Neuronal stem cell (in vitro differentiated cells): ENCODE measurements around the gene GRIK2.

Experiments used
- DNase-seq: peaks from one replicate; pipeline ENCODE4 v3.0.0-alpha.2; 2013; ENCODE audit warnings: low spot score
- H2AFZ ChIP-seq: one replicate; pipeline ENCODE4 v1.6.1; 2013; ENCODE audit warnings: mild to moderate bottlenecking, low read length, inconsistent platforms
- H2AK5ac ChIP-seq: 2 replicates; pipeline ENCODE4 v1.6.1; 2013; ENCODE audit warnings: low read depth, mild to moderate bottlenecking, inconsistent platforms, low read length, moderate library complexity, mixed read lengths
- H2BK120ac ChIP-seq: 2 replicates; pipeline ENCODE4 v1.6.1; 2013; ENCODE audit warnings: low read depth, mild to moderate bottlenecking, inconsistent platforms, low read length, moderate library complexity, mixed read lengths
- H2BK12ac ChIP-seq: one replicate; pipeline ENCODE4 v1.6.1; 2013; ENCODE audit warnings: low read length, inconsistent platforms
- H2BK15ac ChIP-seq: 2 replicates; pipeline ENCODE4 v1.6.1; 2013; ENCODE audit warnings: mild to moderate bottlenecking, low read length, inconsistent platforms, mixed read lengths
- H2BK5ac ChIP-seq: one replicate; pipeline ENCODE4 v1.6.1; 2013; ENCODE audit warnings: inconsistent platforms, mild to moderate bottlenecking, low read length, moderate library complexity
- H3K14ac ChIP-seq: one replicate; pipeline ENCODE4 v1.6.1; 2013; ENCODE audit warnings: low read length, inconsistent platforms
- H3K18ac ChIP-seq: 2 replicates; pipeline ENCODE4 v1.6.1; 2013; ENCODE audit warnings: low read length, inconsistent platforms
- H3K23ac ChIP-seq: 2 replicates; pipeline ENCODE4 v1.6.1; 2013; ENCODE audit warnings: low read depth, mild to moderate bottlenecking, mixed read lengths, low read length, inconsistent platforms; ENCODE audit not compliant: poor library complexity
- H3K27ac ChIP-seq: replicated peaks from 3 replicates; pipeline ENCODE4 v1.5.1; 2013; ENCODE audit warnings: low read length, inconsistent platforms
- H3K27me3 ChIP-seq, 3 experiments: 2 replicates each; pipeline ENCODE4 v1.6.1; 2013; ENCODE audit warnings: low read length in 3 of 3, mild to moderate bottlenecking in 2 of 3, inconsistent platforms in 1 of 3, low read depth in 1 of 3, mixed read lengths in 1 of 3, moderate library complexity in 1 of 3; ENCODE audit not compliant: control insufficient read depth in 3 of 3, insufficient read depth in 3 of 3
- H3K36me3 ChIP-seq, 2 donors: replicated peaks in 1 of 2; 2 replicates each; pipeline ENCODE4 v1.6.1; 2013; ENCODE audit warnings: low read length in 2 of 2; ENCODE audit not compliant: control insufficient read depth in 2 of 2, insufficient read depth in 2 of 2
- H3K4ac ChIP-seq: 2 replicates; pipeline ENCODE4 v1.6.1; 2013; ENCODE audit warnings: inconsistent platforms, mild to moderate bottlenecking, low read length, moderate library complexity
- H3K4me1 ChIP-seq, 2 donors: 1 replicate in 1 of 2; 2 replicates in 1 of 2; pipeline ENCODE4 v1.6.1; 2013; ENCODE audit warnings: low read length in 2 of 2, low read depth in 1 of 2; ENCODE audit not compliant: control insufficient read depth in 2 of 2, insufficient read depth in 1 of 2
- H3K4me2 ChIP-seq: one replicate; pipeline ENCODE4 v1.6.1; 2013; ENCODE audit warnings: mild to moderate bottlenecking, low read length, inconsistent platforms; ENCODE audit not compliant: insufficient read depth, poor library complexity, severe bottlenecking
- H3K4me3 ChIP-seq, 2 donors: 2 replicates each; pipeline ENCODE4 v1.5.1; 2013; ENCODE audit warnings: low read length in 2 of 2, mild to moderate bottlenecking in 2 of 2, inconsistent platforms in 1 of 2, moderate library complexity in 1 of 2
- H3K79me1 ChIP-seq: one replicate; pipeline ENCODE4 v1.6.1; 2013; ENCODE audit warnings: low read depth, mild to moderate bottlenecking, inconsistent platforms, low read length, moderate library complexity
- H3K9ac ChIP-seq: one replicate; pipeline ENCODE4 v1.6.1; 2013; ENCODE audit warnings: mild to moderate bottlenecking, low read depth, low read length, inconsistent platforms; ENCODE audit not compliant: poor library complexity
- H3K9me3 ChIP-seq, 2 donors: replicated peaks in 1 of 2; 2 replicates each; pipeline versions ENCODE3 to v1.6.1; 2013; ENCODE audit warnings: low read length in 2 of 2, mild to moderate bottlenecking in 2 of 2, inconsistent platforms in 1 of 2, low read depth in 1 of 2, mixed read lengths in 1 of 2, moderate library complexity in 1 of 2; ENCODE audit not compliant: control insufficient read depth in 2 of 2, insufficient read depth in 1 of 2
- H4K8ac ChIP-seq: one replicate; pipeline ENCODE4 v1.6.1; 2013; ENCODE audit warnings: low read depth, mild to moderate bottlenecking, inconsistent platforms, low read length, moderate library complexity
- H4K91ac ChIP-seq: one replicate; pipeline ENCODE4 v1.6.1; 2013; ENCODE audit warnings: low read length, low read depth, mild to moderate bottlenecking, inconsistent platforms; ENCODE audit not compliant: poor library complexity
- WGBS, 2 donors: extraction: QIAGEN DNeasy Blood & Tissue Kit; methylation state at CpG; one replicate each; pipeline ENCODE4 v1.1.7; 2013; ENCODE audit warnings: missing lambda C conversion rate in 2 of 2, mixed read lengths in 1 of 2; ENCODE audit not compliant: insufficient read length in 2 of 2, insufficient replicate concordance in 1 of 2; ENCODE audit errors: extremely low coverage in 2 of 2; 5-methylcytosine and 5-hydroxymethylcytosine counted together

Gene GRIK2

GRCh38 chr6:101830501-101831031, 437.1 kb downstream of the GRIK2 start:
- H3K9ac ChIP-seq: no peak overlapping the region
- H2BK5ac ChIP-seq: no peak overlapping the region
- no peak overlapping the region for H2BK120ac ChIP-seq
- no peaks in the 10 kb centered on the region for H3K79me1 ChIP-seq
- no peak overlapping the region for H3K4ac ChIP-seq
- no peak overlapping the region for H2AK5ac ChIP-seq
- H3K27me3 ChIP-seq: no peaks in the 10 kb centered on the region
- H2BK15ac ChIP-seq: no peak overlapping the region
- no peak overlapping the region for H3K4me2 ChIP-seq
- no peaks in the 10 kb centered on the region for H3K4me1 ChIP-seq
- no peak overlapping the region for H2BK12ac ChIP-seq
- H3K27ac ChIP-seq: no peak overlapping the region
- no peaks in the 10 kb centered on the region for H3K9me3 ChIP-seq
- H3K23ac ChIP-seq: no peak overlapping the region
- no peak overlapping the region for H3K14ac ChIP-seq
- no peaks in the 10 kb centered on the region for H3K36me3 ChIP-seq
- DNase-seq: no peak
- H2AFZ ChIP-seq: no peak overlapping the region
- no peak overlapping the region for H4K8ac ChIP-seq
- no peak overlapping the region for H4K91ac ChIP-seq
- no peak overlapping the region for H3K18ac ChIP-seq
- no peak overlapping the region for H3K4me3 ChIP-seq

- Histone ChIP-seq H2AFZ (no peak overlapping the region), H3K9ac (no peak overlapping the region), H4K91ac (no peak overlapping the region), H2BK12ac (no peak overlapping the region), H3K23ac (no peak overlapping the region), H3K4me1 (no peaks in the 10 kb centered on the region), H4K8ac (no peak overlapping the region), H2BK5ac (no peak overlapping the region), H2BK15ac (no peak overlapping the region), H3K18ac (no peak overlapping the region), H3K14ac (no peak overlapping the region), H3K4ac (no peak overlapping the region), H3K9me3 (no peaks in the 10 kb centered on the region), H3K4me3 (no peak overlapping the region), H2BK120ac (no peak overlapping the region), H3K27ac (no peak overlapping the region), H3K27me3 (no peaks in the 10 kb centered on the region), H2AK5ac (no peak overlapping the region), H3K4me2 (no peak overlapping the region), H3K79me1 (no peaks in the 10 kb centered on the region), H3K36me3 (no peaks in the 10 kb centered on the region)
- WGBS, 2 donors: no CpG with 5 or more reads among the region's 2 CpGs
- DNase-seq: no peak
Measured at GRCh38 chr6:101832371-101832770, 438.9 kb downstream of the GRIK2 start.

- Histone ChIP-seq H2AK5ac (no peak overlapping the region), H3K18ac (no peak overlapping the region), H3K4me2 (no peak overlapping the region), H4K91ac (no peak overlapping the region), H3K4ac (no peak overlapping the region), H2BK5ac (no peak overlapping the region), H3K9ac (no peak overlapping the region), H2BK12ac (no peak overlapping the region), H3K27me3 (no peaks in the 10 kb centered on the region), H3K36me3 (no peaks in the 10 kb centered on the region), H2BK15ac (no peak overlapping the region), H3K79me1 (no peaks in the 10 kb centered on the region), H3K27ac (no peak overlapping the region), H3K4me1 (no peaks in the 10 kb centered on the region), H3K4me3 (no peak overlapping the region), H3K9me3 (no peaks in the 10 kb centered on the region), H2BK120ac (no peak overlapping the region), H3K23ac (no peak overlapping the region), H3K14ac (no peak overlapping the region), H2AFZ (no peak overlapping the region), H4K8ac (no peak overlapping the region)
- DNase-seq: no peak
- WGBS, 2 donors: no CpG with 5 or more reads among the region's 1 CpG
Measured at GRCh38 chr6:101840100-101840499, 446.6 kb downstream of the GRIK2 start.

- Histone ChIP-seq H2BK15ac (no peak overlapping the region), H2BK120ac (no peak overlapping the region), H3K23ac (no peak overlapping the region), H2BK12ac (no peak overlapping the region), H3K9ac (no peak overlapping the region), H3K4me3 (no peak overlapping the region), H4K91ac (no peak overlapping the region), H3K4me1 (peaks cover 0 to 2% of the 10 kb centered on the region in 2 donors), H3K4me2 (no peak overlapping the region), H3K27me3 (no peaks in the 10 kb centered on the region), H3K9me3 (no peaks in the 10 kb centered on the region), H2AK5ac (no peak overlapping the region), H4K8ac (no peak overlapping the region), H3K79me1 (no peaks in the 10 kb centered on the region), H3K4ac (no peak overlapping the region), H3K36me3 (no peaks in the 10 kb centered on the region), H3K18ac (no peak overlapping the region), H2AFZ (no peak overlapping the region), H2BK5ac (no peak overlapping the region), H3K27ac (no peak overlapping the region), H3K14ac (no peak overlapping the region)
- no CpG with 5 or more reads among the region's 2 CpGs for whole genome bisulfite sequencing, 2 donors
- DNase-seq: no peak
Measured at GRCh38 chr6:101845172-101845571, 451.7 kb downstream of the GRIK2 start.
